Esophagus squamous epithelium (tissue), 5 donors: ENCODE results near the gene NRAS. TPM values are rescaled to one million over a fixed set of nuclear protein-coding genes. Genes with fewer than 3 reads are reported as not detected.
A peak's percentile ranks its signal among the peaks of the same experiment; 100 is the strongest.

Experiments
- DNase-seq: peaks from one replicate; lab custom pipeline; 2025; lab: John Stamatoyannopoulos, UW
- H3K27ac ChIP-seq, 4 donors: fragments of 200-600 bp; sonication (generic); one replicate each; pipeline ENCODE4 v1.5.1; 2016 to 2019; ENCODE audit warnings: mild to moderate bottlenecking in 1 of 4
- H3K27me3 ChIP-seq, 4 donors: fragments of 200-600 bp; sonication (generic); 1 replicate in 3 of 4; 2 replicates in 1 of 4; pipeline versions ENCODE4 v1.5.1 to v1.6.0; 2017 to 2021; ENCODE audit warnings: antibody characterized with exemption in 1 of 4
- H3K36me3 ChIP-seq, 3 donors: fragments of 200-600 bp; sonication (generic); one replicate each; pipeline ENCODE4 v1.5.1; 2016 to 2019
- H3K4me1 ChIP-seq, 3 donors: fragments of 200-600 bp; sonication (generic); one replicate each; pipeline ENCODE4 v1.5.1; 2017 to 2019
- H3K4me3 ChIP-seq, 4 donors: fragments of 200-600 bp; sonication (generic); 1 replicate in 3 of 4; 2 replicates in 1 of 4; pipeline ENCODE4 v1.5.1; 2016 to 2019; ENCODE audit warnings: mild to moderate bottlenecking in 2 of 4, moderate library complexity in 1 of 4
- H3K9me3 ChIP-seq, 3 donors: fragments of 200-600 bp; sonication (generic); one replicate each; pipeline ENCODE4 v1.5.1; 2016 to 2019
- POLR2A ChIP-seq, 4 donors: fragments of 450-650 bp; IDR thresholded peaks; one replicate each; pipeline ENCODE4 v1.6.1; 2017; ENCODE audit warnings: antibody characterized with exemption in 4 of 4, mild to moderate bottlenecking in 4 of 4, moderate library complexity in 3 of 4
- WGBS, 2 donors: methylation state at CpG; one replicate each; pipeline ENCODE4 v1.1.5; 2018; 5-methylcytosine and 5-hydroxymethylcytosine counted together
- intact Hi-C: fragments of 100-400 bp; cut with DNase I; formaldehyde crosslinking; loops from one replicate; pipeline ENCODE4 v1.15.0; 2022
- total RNA-seq, 4 donors: library from RNA; depleted of rRNA; stranded (reverse); fragments of >200 nt; gene quantifications; one replicate each; pipeline ENCODE4 v1.1.0, GENCODE V29; 2016
- TF ChIP-seq, protein P1 (sequence below), 6 experiments: fragments of 450-650 bp in 4 of 6; fragments of 200-600 bp in 2 of 6; sonication (generic) in 2 of 6; IDR thresholded peaks; one replicate each; pipeline ENCODE4 v1.5.1; 2016 to 2019; ENCODE audit warnings: antibody characterized with exemption in 6 of 6, mild to moderate bottlenecking in 4 of 6, moderate library complexity in 4 of 6
- donor health status: DM: yes; HTN: yes; CAD: no.

Gene NRAS
- total RNA-seq, 4 donors from 2014 or later, result 18.4 to 38.0 (median 30.1) TPM

DNA sequence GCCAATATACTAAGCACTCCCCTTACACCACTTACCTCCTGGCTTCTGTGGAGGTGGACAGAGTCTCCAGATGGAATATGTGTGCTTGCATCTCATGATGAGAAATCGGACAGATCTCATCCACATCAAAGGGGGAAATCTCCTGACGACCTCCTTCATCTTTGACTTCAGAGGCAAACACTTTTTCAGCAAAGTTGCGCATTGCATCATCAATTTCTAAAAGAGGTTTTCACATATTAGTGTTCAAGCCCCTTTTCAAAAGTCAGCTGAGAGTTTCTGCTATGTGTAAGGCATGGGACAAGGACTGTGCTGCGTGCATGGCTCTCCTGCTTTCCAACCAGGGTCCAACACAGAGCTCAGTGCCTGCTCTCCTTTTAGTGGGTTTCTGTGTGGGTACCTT is 28.0 kb downstream of the NRAS start:
- Histone ChIP-seq H3K9me3 (no peaks in the 10 kb centered on the region), H3K27ac (no peak overlapping the region), H3K4me3 (no peak overlapping the region), H3K4me1 (no peaks in the 10 kb centered on the region), H3K27me3 (peaks cover 0 to 16% (median 0%) of the 10 kb centered on the region in 4 donors), H3K36me3 (no peaks in the 10 kb centered on the region)
- TF ChIP-seq, protein P1, sequence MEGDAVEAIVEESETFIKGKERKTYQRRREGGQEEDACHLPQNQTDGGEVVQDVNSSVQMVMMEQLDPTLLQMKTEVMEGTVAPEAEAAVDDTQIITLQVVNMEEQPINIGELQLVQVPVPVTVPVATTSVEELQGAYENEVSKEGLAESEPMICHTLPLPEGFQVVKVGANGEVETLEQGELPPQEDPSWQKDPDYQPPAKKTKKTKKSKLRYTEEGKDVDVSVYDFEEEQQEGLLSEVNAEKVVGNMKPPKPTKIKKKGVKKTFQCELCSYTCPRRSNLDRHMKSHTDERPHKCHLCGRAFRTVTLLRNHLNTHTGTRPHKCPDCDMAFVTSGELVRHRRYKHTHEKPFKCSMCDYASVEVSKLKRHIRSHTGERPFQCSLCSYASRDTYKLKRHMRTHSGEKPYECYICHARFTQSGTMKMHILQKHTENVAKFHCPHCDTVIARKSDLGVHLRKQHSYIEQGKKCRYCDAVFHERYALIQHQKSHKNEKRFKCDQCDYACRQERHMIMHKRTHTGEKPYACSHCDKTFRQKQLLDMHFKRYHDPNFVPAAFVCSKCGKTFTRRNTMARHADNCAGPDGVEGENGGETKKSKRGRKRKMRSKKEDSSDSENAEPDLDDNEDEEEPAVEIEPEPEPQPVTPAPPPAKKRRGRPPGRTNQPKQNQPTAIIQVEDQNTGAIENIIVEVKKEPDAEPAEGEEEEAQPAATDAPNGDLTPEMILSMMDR (IDR thresholded peaks at IDR 0.05), result no peak
- TF ChIP-seq POLR2A (IDR thresholded peaks at IDR 0.05), result no peak
- no peak for DNase-seq
- intact Hi-C loops, result no loop called here
- 83 to 86% methylated on average over 2 to 4 of the region's 4 CpGs for WGBS, 2 donors

DNA sequence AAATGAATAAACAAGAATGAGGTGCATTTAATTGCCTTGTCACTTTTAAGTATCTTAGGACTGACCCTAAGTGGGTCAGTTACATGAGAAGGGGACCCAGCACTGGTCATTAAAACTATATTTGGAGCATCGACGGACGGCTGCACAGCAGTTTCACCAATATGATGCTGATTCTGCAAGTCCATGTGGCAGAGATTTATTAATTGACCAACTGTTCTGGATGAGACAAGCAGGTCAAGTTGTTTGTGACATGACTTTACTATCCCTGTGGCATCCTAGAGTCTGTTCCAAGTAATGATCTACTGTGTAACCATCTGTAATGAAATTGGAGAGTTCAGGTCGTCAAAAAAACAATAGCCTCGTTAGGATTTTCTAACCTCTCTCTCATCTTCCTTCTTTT is 30.7 kb downstream of the NRAS start:
- no peak overlapping the region for H3K4me3 ChIP-seq
- 80 to 81% methylated on average over 5 of the region's 5 CpGs for WGBS, 2 donors
- no peak overlapping the region for H3K27ac ChIP-seq
- TF ChIP-seq POLR2A (IDR thresholded peaks at IDR 0.05), result no peak
- TF ChIP-seq, protein P1 (IDR thresholded peaks at IDR 0.05), result no peak
- intact Hi-C loops, result no loop called here
- peaks cover 0 to 16% (median 0%) of the 10 kb centered on the region in 4 donors for H3K27me3 ChIP-seq
- DNase-seq, result no peak
- H3K4me1 ChIP-seq, result peaks cover 0 to 4% (median 0%) of the 10 kb centered on the region in 3 donors
- no peaks in the 10 kb centered on the region for H3K9me3 ChIP-seq
- H3K36me3 ChIP-seq, result no peaks in the 10 kb centered on the region

DNA sequence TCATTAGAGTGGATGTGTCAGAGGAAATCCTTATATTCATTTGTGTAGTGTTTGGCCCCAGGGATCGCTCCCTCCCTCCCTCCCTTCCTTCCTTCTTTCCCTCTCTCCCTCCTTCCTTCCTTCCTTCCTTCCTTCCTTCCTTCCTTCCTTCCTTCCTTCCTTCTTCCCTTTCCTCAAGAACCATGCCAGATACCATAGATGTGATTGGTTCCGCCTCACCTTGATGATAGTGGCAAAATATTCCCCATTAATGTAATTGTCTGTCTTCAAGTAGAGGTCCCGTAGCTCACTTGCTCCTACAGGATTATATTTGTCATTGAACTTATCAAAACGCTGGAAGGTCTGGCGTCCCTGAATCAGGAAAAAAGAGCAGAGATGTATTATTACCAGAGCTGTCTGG is 38.9 kb downstream of the NRAS start:
- peaks cover 0 to 4% (median 0%) of the 10 kb centered on the region in 3 donors for H3K4me1 ChIP-seq
- TF ChIP-seq, protein P1 (IDR thresholded peaks at IDR 0.05), result no peak
- TF ChIP-seq POLR2A (IDR thresholded peaks at IDR 0.05), result no peak
- no peaks in the 10 kb centered on the region for H3K9me3 ChIP-seq
- intact Hi-C loops, result no loop called here
- DNase-seq, result no peak
- H3K27me3 ChIP-seq, result peaks cover 0 to 7% (median 0%) of the 10 kb centered on the region in 4 donors
- H3K36me3 ChIP-seq, result no peaks in the 10 kb centered on the region
- H3K4me3 ChIP-seq, result no peak overlapping the region
- WGBS, 2 donors, result 80 to 85% methylated on average over 4 to 5 of the region's 5 CpGs
- no peak overlapping the region for H3K27ac ChIP-seq

DNA sequence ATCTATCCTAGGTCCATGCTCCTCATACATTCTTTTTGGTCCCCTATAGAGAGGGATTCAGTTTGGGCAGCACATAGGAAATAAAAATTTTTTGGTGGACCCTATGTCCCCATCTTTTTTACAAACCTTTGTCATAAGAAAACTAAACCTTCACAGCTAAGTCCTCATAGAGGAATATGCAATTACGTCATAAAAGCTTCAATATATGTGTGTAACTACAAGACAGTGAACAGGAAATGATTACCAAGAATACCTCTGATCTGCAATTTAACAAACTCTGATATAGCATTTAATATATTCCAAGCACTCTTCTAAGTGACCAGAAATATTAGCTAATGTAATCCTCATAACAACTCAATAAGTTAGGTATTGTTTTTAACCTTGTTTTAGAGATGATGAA is 40.5 kb downstream of the NRAS start:
- H3K27ac ChIP-seq, result no peak overlapping the region
- intact Hi-C loops, result no loop called here
- H3K4me3 ChIP-seq, result no peak overlapping the region
- H3K4me1 ChIP-seq, result peaks cover 0 to 12% (median 1%) of the 10 kb centered on the region in 3 donors
- peaks cover 0 to 7% (median 0%) of the 10 kb centered on the region in 4 donors for H3K27me3 ChIP-seq
- no peaks in the 10 kb centered on the region for H3K9me3 ChIP-seq
- WGBS, 2 donors, result 77 to 83% methylated on average over 1 of the region's 1 CpG
- TF ChIP-seq, protein P1 (IDR thresholded peaks at IDR 0.05), result no peak
- TF ChIP-seq POLR2A (IDR thresholded peaks at IDR 0.05), result no peak
- DNase-seq, result no peak
- H3K36me3 ChIP-seq, result no peaks in the 10 kb centered on the region

DNA sequence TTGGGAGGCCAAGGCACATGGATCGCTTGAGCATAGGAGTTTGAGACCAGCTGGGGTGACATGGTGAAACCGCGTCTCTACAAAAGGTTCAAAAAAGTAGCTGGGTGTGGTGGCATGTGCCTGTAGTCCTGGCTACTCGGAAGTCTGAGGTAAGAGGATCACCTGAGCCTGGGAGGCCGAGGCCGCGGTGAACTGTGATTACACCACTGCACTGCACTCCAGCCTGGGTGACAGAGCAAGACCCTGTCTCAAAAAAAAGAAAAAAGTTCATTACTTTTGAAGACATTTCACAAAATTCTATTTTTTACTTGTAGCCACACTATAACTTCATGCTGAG is 44.7 kb downstream of the NRAS start:
- peaks cover 0 to 40% (median 3%) of the 10 kb centered on the region in 3 donors for H3K4me1 ChIP-seq
- peak overlapping the region; percentile 94 to 99 (median 96) for H3K27ac ChIP-seq
- DNase-seq, result no peak
- intact Hi-C loops, result no loop called here
- WGBS, 2 donors, result 40 to 72% methylated on average over 3 to 7 of the region's 7 CpGs
- H3K9me3 ChIP-seq, result no peaks in the 10 kb centered on the region
- H3K4me3 ChIP-seq, result no peak overlapping the region
- no peak for TF ChIP-seq POLR2A (IDR thresholded peaks at IDR 0.05)
- TF ChIP-seq, protein P1 (IDR thresholded peaks at IDR 0.05), result no peak
- no peaks in the 10 kb centered on the region for H3K36me3 ChIP-seq
- H3K27me3 ChIP-seq, result peaks cover 0 to 7% (median 0%) of the 10 kb centered on the region in 4 donors
